ENCODE data around the gene DLGAP1. TPM values are rescaled to one million over a fixed set of nuclear protein-coding genes. Genes with fewer than 3 reads are reported as not detected.

DLGAP1 gene
- total RNA-seq, 1 donor from 2014 or later, result 105 TPM

GRCh38 chr18:3451183-3451988 lies 1003.7 kb downstream of the DLGAP1 start:
- peak; percentile 95 for DNase-seq (ENCODE audit: low spot score)

GRCh38 chr18:3450799-3451182 lies 1004.3 kb downstream of the DLGAP1 start:
- DNase-seq (ENCODE audit: low spot score), result no peak

- DNase-seq (ENCODE audit: low spot score), result peak; percentile 80
Measured at GRCh38 chr18:3450012-3450798, 1004.9 kb downstream of the DLGAP1 start, which contains the start of gene TGIF1. TGIF1 (plus strand) TSS chr18:3450172; CDS start chr18:3450490, 318 bp downstream.

GRCh38 chr18:3449512-3450011 lies 1005.5 kb downstream of the DLGAP1 start:
- DNase-seq (ENCODE audit: low spot score), result no peak

- peak; percentile 85 for DNase-seq (ENCODE audit: low spot score)
Measured at GRCh38 chr18:3448838-3449511, 1006.1 kb downstream of the DLGAP1 start.

- peak; percentile 96 for DNase-seq (ENCODE audit: low spot score)
Measured at GRCh38 chr18:3447895-3448837, 1006.9 kb downstream of the DLGAP1 start.

GRCh38 chr18:3447068-3447894 lies 1007.8 kb downstream of the DLGAP1 start:
- peak; percentile 39 for DNase-seq (ENCODE audit: low spot score)

Measured in mucosa of gallbladder (tissue), 1 donor.